GM13977 (cell line): ENCODE measurements around the gene MYOF.

Experiments used
- DNase-seq: peaks from one replicate; pipeline ENCODE4 v3.0.0; 2012; ENCODE audit warnings: low spot score
- in situ Hi-C: fragments of 300-500 bp; cut with MboI; formaldehyde crosslinking; loops from one replicate; pipeline ENCODE4 v1.12.0; 2022; ENCODE audit warnings: low sequenced_read_pairs, low pct_unique_long_range_greater_than_20kb, mixed read lengths, inconsistent platforms; ENCODE audit not compliant: unreplicated experiment
- TF ChIP-seq, protein P1 (sequence below): IDR thresholded peaks from 2 replicates; pipeline ENCODE4 v1.5.1; 2012; ENCODE audit warnings: mild to moderate bottlenecking, control low read depth; ENCODE audit not compliant: insufficient read depth; ENCODE audit errors: extremely low read depth, missing control alignments

The MYOF gene

DNA sequence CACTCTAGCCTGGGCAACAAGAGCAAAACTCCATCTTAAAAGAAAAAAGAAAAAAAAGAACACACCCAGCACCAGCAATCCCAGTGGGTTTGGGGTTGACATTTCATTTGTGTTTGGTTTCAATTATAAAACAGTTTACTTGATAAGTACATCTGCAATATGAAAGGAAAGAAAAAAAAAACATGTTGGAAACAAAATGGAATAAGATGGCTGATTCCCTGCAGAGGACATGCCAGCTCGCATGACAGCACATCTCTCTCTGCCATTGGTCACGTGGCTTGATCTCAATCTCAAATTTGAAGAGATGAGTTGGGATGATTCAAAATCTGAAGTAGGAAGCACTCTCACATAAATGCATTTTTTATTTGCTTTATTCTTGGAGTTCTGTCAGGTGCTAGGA lies 28.0 kb downstream of the MYOF start:
- in situ Hi-C loops, result no loop called here
- DNase-seq, result no peak
- TF ChIP-seq, protein P1, sequence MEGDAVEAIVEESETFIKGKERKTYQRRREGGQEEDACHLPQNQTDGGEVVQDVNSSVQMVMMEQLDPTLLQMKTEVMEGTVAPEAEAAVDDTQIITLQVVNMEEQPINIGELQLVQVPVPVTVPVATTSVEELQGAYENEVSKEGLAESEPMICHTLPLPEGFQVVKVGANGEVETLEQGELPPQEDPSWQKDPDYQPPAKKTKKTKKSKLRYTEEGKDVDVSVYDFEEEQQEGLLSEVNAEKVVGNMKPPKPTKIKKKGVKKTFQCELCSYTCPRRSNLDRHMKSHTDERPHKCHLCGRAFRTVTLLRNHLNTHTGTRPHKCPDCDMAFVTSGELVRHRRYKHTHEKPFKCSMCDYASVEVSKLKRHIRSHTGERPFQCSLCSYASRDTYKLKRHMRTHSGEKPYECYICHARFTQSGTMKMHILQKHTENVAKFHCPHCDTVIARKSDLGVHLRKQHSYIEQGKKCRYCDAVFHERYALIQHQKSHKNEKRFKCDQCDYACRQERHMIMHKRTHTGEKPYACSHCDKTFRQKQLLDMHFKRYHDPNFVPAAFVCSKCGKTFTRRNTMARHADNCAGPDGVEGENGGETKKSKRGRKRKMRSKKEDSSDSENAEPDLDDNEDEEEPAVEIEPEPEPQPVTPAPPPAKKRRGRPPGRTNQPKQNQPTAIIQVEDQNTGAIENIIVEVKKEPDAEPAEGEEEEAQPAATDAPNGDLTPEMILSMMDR, result no peak

GRCh38 chr10:93452143-93452542 lies 30.0 kb downstream of the MYOF start:
- TF ChIP-seq, protein P1, result no peak
- in situ Hi-C loops, result no loop called here
- DNase-seq, result peak; percentile 42

DNA sequence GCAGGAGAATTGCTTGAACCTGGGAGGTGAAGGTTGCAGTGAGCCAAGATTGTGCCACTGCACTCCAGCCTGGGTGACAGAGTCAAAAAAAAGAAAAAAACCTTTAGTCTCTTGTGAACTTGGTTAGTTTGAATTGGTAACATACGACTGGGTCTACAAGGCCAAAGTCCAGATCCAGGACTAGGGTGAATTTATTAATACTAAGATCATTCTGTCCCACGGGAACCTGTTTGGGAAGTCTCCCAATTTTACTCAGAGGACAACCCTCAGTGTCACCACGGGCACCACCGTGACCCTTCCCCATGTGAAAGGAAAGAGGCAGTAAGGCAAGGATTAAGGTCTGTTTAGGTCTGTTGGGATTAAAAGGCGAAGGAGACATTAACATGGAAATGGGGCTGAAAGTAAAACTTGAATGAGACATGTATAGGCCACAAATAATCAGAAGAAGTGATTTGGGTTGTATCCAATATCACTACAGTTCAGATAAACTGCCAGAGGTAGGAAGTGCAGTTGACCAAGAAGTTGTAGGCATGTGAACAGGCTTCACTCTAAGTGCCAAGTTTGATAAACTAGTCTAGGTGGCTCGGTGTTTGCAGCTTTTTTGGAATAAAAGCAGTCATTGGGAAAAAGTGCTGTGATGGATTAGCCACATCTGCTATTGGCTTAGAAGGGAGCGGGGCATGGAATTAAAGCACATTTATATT lies 30.7 kb downstream of the MYOF start:
- no peak for DNase-seq
- TF ChIP-seq, protein P1, result no peak
- in situ Hi-C loops, result no loop called here

- no peak for DNase-seq
- in situ Hi-C loops, result no loop called here
Measured at GRCh38 chr10:93447970-93448369, 34.2 kb downstream of the MYOF start.

DNA sequence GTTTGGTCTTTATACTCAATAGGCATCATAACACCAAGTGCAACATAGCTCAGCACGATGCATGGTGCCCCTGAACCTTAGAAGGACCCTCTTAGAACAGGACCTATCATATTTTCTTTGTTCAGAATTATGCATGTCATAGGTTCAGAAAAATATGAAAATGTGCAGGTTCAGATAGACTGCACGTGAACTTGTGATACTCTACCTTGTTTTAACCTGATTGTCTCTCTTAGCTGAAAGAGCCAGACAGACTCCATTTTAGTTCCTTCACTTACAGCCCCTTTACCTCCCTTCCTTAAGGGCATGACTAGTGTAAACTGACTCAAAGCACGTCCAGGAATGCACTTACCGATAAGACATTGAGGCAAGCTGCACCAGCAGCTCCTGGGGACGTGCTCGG lies 35.1 kb downstream of the MYOF start:
- TF ChIP-seq, protein P1, result no peak
- no peak for DNase-seq
- in situ Hi-C loops, result no loop called here

More at GRCh38 chr10:93447970-93448369, 34.2 kb downstream of the MYOF start:
- TF ChIP-seq, protein P1, result no peak

DNA sequence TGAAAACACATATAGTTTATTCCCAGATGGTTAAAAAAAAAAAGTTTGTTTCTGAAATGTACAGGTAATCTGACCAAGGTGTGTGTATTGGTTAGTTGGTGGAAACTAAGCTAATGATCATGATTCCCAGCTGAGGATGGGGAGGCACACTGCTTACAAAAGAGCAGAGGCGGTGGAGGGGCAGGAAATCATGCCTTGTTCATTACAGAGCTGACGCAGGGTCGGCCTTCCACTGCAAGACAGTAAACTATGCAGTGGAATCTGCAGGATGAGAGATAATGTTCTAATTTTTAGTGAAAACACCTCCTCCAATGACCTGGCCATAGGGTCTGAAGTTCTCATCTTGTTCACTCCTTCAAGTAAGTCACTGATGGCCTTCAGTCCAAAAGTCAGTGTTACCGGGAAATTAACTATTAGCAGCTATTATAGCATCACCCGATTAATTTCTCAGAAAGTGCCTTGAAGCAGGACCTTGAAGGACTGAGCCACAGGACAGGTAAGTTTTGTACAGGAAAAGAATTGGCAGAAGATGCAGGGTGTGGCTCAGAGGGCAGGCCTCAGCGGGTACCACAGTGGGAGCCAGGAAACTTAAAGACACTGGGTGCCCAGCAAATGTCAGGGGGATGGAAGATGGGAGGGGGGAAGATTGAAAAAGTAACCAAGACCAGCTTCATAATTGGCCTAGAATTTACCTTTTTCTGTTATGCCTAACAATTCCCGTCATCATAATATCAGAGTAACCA lies 36.0 kb downstream of the MYOF start:
- in situ Hi-C loops, result no loop called here
- DNase-seq, result no peak
- TF ChIP-seq, protein P1, result no peak
